ENCODE results near the gene TM4SF18. TPM values are rescaled to one million over a fixed set of nuclear protein-coding genes. Genes with fewer than 3 reads are reported as not detected.

TM4SF18 gene
- total RNA-seq, 2 experiments from 2014 or later = not detected

- no peak overlapping the region for H3K27ac ChIP-seq (ENCODE audit: low read depth, low read length, poor library complexity, severe bottlenecking)
- H3K4me2 ChIP-seq (ENCODE audit: low read length) = no peak overlapping the region
- H2AFZ ChIP-seq (ENCODE audit: low read length) = no peak overlapping the region
- no peaks in the 10 kb centered on the region for H3K9me2 ChIP-seq (ENCODE audit: insufficient read depth, low read length)
- H3K4me3 ChIP-seq (ENCODE audit: low read depth, low read length, poor library complexity, severe bottlenecking) = no peak overlapping the region
- H3K79me2 ChIP-seq (ENCODE audit: insufficient read depth, low read depth, low read length) = no peaks in the 10 kb centered on the region
- DNase-seq (ENCODE audit: low spot score) = no peak
- intact Hi-C loops (cut with micrococcal nuclease; ENCODE audit: unreplicated experiment) = no loop called here
- no peaks in the 10 kb centered on the region for H3K36me3 ChIP-seq (ENCODE audit: insufficient read depth, low read length)
- TF ChIP-seq CTCF (conservative IDR thresholded peaks at IDR 0.05; ENCODE audit: low read length) = no peak
- TF ChIP-seq EZH2phosphoT487 (IDR thresholded peaks at IDR 0.05; ENCODE audit: borderline replicate concordance, low read depth, low read length) = no peak
- CTCF ChIA-PET (ENCODE audit: unreplicated experiment) = no interaction called here
- POLR2A ChIA-PET = interaction anchor here (0.6 to 1.2 kb wide), 4 partner anchors 8 to 527 kb away, joined by 3 to 6 read pairs (median 4); partner anchors contain the start of gene TM4SF18
- H3K4me1 ChIP-seq (ENCODE audit: insufficient read depth, low read length, poor library complexity, severe bottlenecking) = no peaks in the 10 kb centered on the region
- H4K20me1 ChIP-seq (ENCODE audit: insufficient read depth, low read length) = no peaks in the 10 kb centered on the region
- BruUV-seq (replicated peaks) = no TSS peak
- H3K9me3 ChIP-seq (ENCODE audit: low read length) = no peaks in the 10 kb centered on the region
These were observed 7.9 kb downstream of the TM4SF18 start for GRCh38 chr3:149325581-149325980.

GRCh38 chr3:149324332-149324731 is 9.1 kb downstream of the TM4SF18 start:
- CTCF ChIA-PET (ENCODE audit: unreplicated experiment) = no interaction called here
- POLR2A ChIA-PET = interaction anchor here (0.9 to 1.2 kb wide), 4 partner anchors 8 to 15 kb away, joined by 3 to 4 read pairs (median 4); partner anchors contain the start of gene TM4SF18
- H3K4me3 ChIP-seq (ENCODE audit: low read depth, low read length, poor library complexity, severe bottlenecking) = no peak overlapping the region
- H3K9me3 ChIP-seq (ENCODE audit: low read length) = no peaks in the 10 kb centered on the region
- H4K20me1 ChIP-seq (ENCODE audit: insufficient read depth, low read length) = no peaks in the 10 kb centered on the region
- H3K4me1 ChIP-seq (ENCODE audit: insufficient read depth, low read length, poor library complexity, severe bottlenecking) = no peaks in the 10 kb centered on the region
- no peak overlapping the region for H2AFZ ChIP-seq (ENCODE audit: low read length)
- no peak overlapping the region for H3K4me2 ChIP-seq (ENCODE audit: low read length)
- DNase-seq (ENCODE audit: low spot score) = no peak
- no peaks in the 10 kb centered on the region for H3K36me3 ChIP-seq (ENCODE audit: insufficient read depth, low read length)
- no peak overlapping the region for H3K27ac ChIP-seq (ENCODE audit: low read depth, low read length, poor library complexity, severe bottlenecking)
- TF ChIP-seq CTCF (conservative IDR thresholded peaks at IDR 0.05; ENCODE audit: low read length) = no peak
- no peak for TF ChIP-seq EZH2phosphoT487 (IDR thresholded peaks at IDR 0.05; ENCODE audit: borderline replicate concordance, low read depth, low read length)
- intact Hi-C loops (cut with micrococcal nuclease; ENCODE audit: unreplicated experiment) = no loop called here
- no TSS peak for BruUV-seq (replicated peaks)
- H3K9me2 ChIP-seq (ENCODE audit: insufficient read depth, low read length) = no peaks in the 10 kb centered on the region
- no peaks in the 10 kb centered on the region for H3K79me2 ChIP-seq (ENCODE audit: insufficient read depth, low read depth, low read length)

GRCh38 chr3:149321640-149322039 is 11.8 kb downstream of the TM4SF18 start:
- no peaks in the 10 kb centered on the region for H3K9me2 ChIP-seq (ENCODE audit: insufficient read depth, low read length)
- H3K27ac ChIP-seq (ENCODE audit: low read depth, low read length, poor library complexity, severe bottlenecking) = no peak overlapping the region
- ChIA-PET CTCF (ENCODE audit: unreplicated experiment) (no interaction called here), POLR2A (interaction anchor here (0.9 kb wide), 1 partner anchor 43 kb away, joined by 3 read pairs; no protein-coding TSS in a partner anchor)
- H3K4me3 ChIP-seq (ENCODE audit: low read depth, low read length, poor library complexity, severe bottlenecking) = no peak overlapping the region
- no peak overlapping the region for H2AFZ ChIP-seq (ENCODE audit: low read length)
- BruUV-seq (replicated peaks) = no TSS peak
- intact Hi-C loops (cut with micrococcal nuclease; ENCODE audit: unreplicated experiment) = no loop called here
- H3K36me3 ChIP-seq (ENCODE audit: insufficient read depth, low read length) = no peaks in the 10 kb centered on the region
- H3K4me1 ChIP-seq (ENCODE audit: insufficient read depth, low read length, poor library complexity, severe bottlenecking) = no peaks in the 10 kb centered on the region
- no peak for TF ChIP-seq CTCF (conservative IDR thresholded peaks at IDR 0.05; ENCODE audit: low read length)
- TF ChIP-seq EZH2phosphoT487 (IDR thresholded peaks at IDR 0.05; ENCODE audit: borderline replicate concordance, low read depth, low read length) = no peak
- no peaks in the 10 kb centered on the region for H4K20me1 ChIP-seq (ENCODE audit: insufficient read depth, low read length)
- H3K79me2 ChIP-seq (ENCODE audit: insufficient read depth, low read depth, low read length) = no peaks in the 10 kb centered on the region
- no peaks in the 10 kb centered on the region for H3K9me3 ChIP-seq (ENCODE audit: low read length)
- no peak for DNase-seq (ENCODE audit: low spot score)
- H3K4me2 ChIP-seq (ENCODE audit: low read length) = no peak overlapping the region
